IPS-20b (cell line): ENCODE data around the gene XRCC6.
"Not testable (repeated sequence)": the region's sequence is repeated elsewhere in the genome, so short reads cannot be mapped to it uniquely, and the experiment has no call there.

Source experiments
- H3K27ac ChIP-seq: one replicate; pipeline ENCODE4 v1.5.1; 2013; ENCODE audit warnings: low read length
- H3K27me3 ChIP-seq: 2 replicates; pipeline ENCODE4 v1.6.1; 2013; ENCODE audit warnings: mild to moderate bottlenecking, low read length, inconsistent platforms; ENCODE audit not compliant: insufficient read depth
- H3K36me3 ChIP-seq: 2 replicates; pipeline ENCODE4 v1.6.1; 2013; ENCODE audit warnings: low read depth, mild to moderate bottlenecking, inconsistent platforms, low read length, moderate library complexity; ENCODE audit not compliant: insufficient read depth
- H3K4me1 ChIP-seq: 2 replicates; pipeline ENCODE4 v1.6.1; 2013; ENCODE audit warnings: mild to moderate bottlenecking, control low read depth, inconsistent platforms, low read length, moderate library complexity; ENCODE audit not compliant: insufficient read depth
- H3K4me3 ChIP-seq: 2 replicates; pipeline ENCODE4 v1.5.1; 2013; ENCODE audit warnings: mild to moderate bottlenecking, low read length, inconsistent platforms
- H3K9ac ChIP-seq: 2 replicates; pipeline ENCODE4 v1.6.1; 2013; ENCODE audit warnings: low read depth, mild to moderate bottlenecking, inconsistent platforms, low read length, moderate library complexity
- H3K9me3 ChIP-seq: 2 replicates; pipeline ENCODE4 v1.6.1; 2013; ENCODE audit warnings: mild to moderate bottlenecking, low read depth, low read length, inconsistent platforms; ENCODE audit not compliant: insufficient read depth

The XRCC6 gene

DNA sequence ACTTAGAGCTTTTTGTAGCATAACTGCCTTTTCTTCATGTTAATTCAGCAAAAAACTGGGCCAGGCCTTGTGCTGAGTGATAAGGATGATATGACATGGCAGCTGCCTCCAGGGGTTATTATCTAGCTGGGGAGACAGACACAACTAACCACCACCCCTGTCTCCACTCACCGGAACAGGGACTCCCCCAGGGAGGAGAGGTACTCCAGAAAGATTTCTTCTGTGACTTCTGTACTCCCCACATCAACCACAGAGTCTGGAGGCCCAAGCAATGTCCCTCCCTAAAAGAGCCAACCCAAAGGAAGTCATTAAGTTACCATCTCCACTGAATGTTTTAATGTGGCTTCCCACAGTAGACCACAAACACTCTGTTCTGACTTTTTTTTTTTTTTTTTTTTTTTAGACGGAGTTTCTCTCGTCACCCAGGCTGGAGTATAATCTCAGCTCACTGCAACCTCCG lies 17.2 kb upstream of the XRCC6 start:
- H3K9me3 ChIP-seq: no peaks in the 10 kb centered on the region
- H3K27me3 ChIP-seq: no peaks in the 10 kb centered on the region
- H3K9ac ChIP-seq: no peak overlapping the region
- H3K36me3 ChIP-seq: peaks cover 57% of the 10 kb centered on the region
- H3K4me3 ChIP-seq: no peak overlapping the region
- no peak overlapping the region for H3K27ac ChIP-seq
- H3K4me1 ChIP-seq: no peaks in the 10 kb centered on the region

DNA sequence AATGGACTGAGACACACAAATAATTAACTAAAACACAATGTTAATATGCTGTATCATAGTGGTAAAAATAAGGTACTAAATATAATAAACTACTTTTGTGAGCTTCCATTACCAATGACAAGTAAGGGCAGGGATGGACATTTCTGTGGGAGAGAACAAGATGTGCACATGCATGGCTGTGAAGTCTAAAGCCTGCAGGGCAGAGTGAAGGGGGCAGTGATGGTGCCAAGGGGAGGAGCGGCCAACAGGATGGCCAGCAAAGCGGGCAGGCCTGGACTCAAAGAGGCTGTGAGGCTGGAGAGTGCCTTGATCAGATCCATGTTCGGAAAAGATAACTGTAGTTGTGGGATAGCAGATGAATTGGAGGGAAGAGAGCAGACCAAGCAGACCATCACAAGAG lies 12.7 kb upstream of the XRCC6 start:
- H3K36me3 ChIP-seq: peaks cover 28% of the 10 kb centered on the region
- H3K27ac ChIP-seq: no peak overlapping the region
- H3K27me3 ChIP-seq: no peaks in the 10 kb centered on the region
- no peaks in the 10 kb centered on the region for H3K9me3 ChIP-seq
- no peak overlapping the region for H3K9ac ChIP-seq
- H3K4me3 ChIP-seq: no peak overlapping the region
- no peaks in the 10 kb centered on the region for H3K4me1 ChIP-seq

DNA sequence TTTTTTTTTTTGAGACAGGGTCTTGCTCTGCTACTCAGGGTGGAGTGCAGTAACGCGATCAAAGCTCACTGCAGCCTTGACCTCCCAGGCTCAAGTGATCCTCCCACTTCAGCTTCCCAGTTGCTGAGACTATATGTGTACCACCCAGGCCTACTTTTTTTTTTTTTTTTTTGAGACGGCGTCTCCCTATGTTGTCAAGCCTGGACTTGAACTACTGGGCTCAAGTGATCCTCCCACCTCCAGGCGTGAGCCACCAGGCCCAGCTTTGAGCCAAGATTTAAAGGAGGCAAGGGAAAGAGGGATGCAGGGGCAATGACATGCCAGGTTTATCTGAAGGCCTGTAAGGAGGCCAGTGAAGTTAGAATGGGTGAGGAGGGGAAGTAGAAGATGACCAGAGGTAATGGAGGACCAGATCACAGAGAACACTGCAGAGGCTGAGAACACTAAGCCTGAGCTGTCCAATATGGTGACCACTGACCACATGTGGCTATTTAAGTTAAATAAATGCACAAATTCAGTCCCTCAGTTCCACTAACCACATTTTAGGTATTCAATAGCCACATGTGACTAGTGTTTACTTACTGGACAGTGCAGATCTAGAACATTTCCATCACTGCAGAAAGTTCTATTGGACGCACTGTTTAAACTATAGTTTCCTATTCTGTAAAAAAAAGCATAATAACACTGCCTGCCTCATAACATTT lies 8.3 kb upstream of the XRCC6 start:
- Histone ChIP-seq H3K27me3 (no peaks in the 10 kb centered on the region), H3K4me3 (no peak overlapping the region), H3K4me1 (no peaks in the 10 kb centered on the region), H3K27ac (no peak overlapping the region), H3K36me3 (0 out of 2 replicates have a peak, but pooled peaks cover 4% of the 10 kb centered on the region), H3K9ac (no peak overlapping the region), H3K9me3 (no peaks in the 10 kb centered on the region)

DNA sequence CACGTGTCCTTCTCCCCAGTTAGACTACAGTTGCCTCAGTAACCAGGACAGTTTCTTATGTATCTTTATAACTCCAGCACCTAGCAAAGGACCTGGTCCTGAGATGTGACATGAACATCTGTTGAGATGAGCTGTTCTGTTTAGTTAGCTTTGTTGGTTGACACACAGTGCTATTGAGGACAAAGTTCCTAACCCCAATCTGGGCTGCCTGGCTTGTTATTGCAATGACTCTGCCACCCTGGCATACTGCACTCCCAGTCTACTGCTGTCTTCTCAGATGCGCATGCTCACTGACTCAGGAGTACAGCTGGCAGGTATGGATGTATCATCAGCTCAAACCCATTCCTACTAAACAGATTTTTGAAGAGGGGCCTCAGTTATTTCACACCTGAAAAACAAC lies 7.6 kb upstream of the XRCC6 start:
- H3K9ac ChIP-seq: no peak overlapping the region
- no peaks in the 10 kb centered on the region for H3K9me3 ChIP-seq
- H3K36me3 ChIP-seq: 0 out of 2 replicates have a peak, but pooled peaks cover 4% of the 10 kb centered on the region
- H3K4me3 ChIP-seq: no peak overlapping the region
- H3K4me1 ChIP-seq: no peaks in the 10 kb centered on the region
- H3K27ac ChIP-seq: no peak overlapping the region
- no peaks in the 10 kb centered on the region for H3K27me3 ChIP-seq

DNA sequence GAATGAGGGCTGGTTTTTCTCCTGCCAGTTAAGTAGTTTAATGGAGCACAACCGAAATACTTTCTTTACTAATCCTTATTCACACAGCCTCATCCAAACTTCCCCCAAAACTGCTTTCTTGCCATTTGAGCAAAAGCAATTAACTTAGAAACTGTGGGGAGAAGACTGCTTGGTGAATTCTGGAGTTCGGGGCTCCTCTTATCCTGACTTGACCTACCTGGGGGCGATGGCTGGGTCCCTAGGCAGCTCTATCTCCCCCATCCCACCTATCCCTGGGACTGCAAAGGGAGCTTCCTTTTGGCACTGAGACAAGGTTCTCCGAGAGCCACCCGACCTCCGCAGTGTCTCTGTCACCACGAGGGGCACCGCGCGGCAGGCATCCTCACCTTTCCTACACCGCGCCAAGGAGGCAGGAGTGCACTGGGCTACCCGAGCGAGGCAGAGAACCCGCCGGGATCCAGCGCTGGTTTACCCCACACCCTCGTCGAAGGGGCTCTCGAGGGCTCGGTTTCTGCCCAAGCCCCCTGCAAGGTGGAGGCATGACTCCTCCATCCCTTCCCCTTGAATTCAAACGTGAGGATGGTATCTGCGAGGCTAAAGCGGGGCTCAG lies 1.0 kb upstream of the XRCC6 start:
- no peaks in the 10 kb centered on the region for H3K27me3 ChIP-seq
- peak overlapping the region; percentile 96 for H3K9ac ChIP-seq
- H3K27ac ChIP-seq: peak overlapping the region; percentile 92
- peaks cover 12% of the 10 kb centered on the region; the same call in 1 of the 2 replicates for H3K4me1 ChIP-seq
- peaks cover 23% of the 10 kb centered on the region for H3K36me3 ChIP-seq
- H3K9me3 ChIP-seq: no peaks in the 10 kb centered on the region
- peak overlapping the region; percentile 79 for H3K4me3 ChIP-seq

DNA sequence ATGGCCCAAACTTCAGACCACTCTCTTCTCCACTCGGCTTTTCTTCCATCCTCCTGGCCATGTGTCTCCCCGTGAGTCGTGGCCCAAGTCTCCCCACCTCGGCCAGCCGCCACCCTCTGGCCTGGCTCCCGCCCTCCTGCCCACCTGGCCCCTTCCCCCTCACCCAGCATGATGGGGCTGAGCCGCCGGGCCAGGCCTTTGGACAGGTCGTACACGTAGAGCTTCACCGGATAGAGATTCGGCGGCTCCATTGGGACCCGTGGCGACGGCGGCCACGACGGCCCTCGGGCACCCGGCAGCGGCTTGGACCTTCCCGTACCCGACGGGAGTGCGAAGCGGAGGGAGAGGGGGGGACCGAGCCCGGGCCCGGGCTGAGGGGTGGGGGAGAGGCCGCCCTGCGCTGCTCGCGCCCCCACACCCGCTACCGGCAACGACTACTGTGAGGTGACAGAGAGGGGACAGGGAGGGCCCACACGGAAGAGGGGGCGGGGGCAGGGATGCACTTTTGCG lies 451 bp upstream of the XRCC6 start, which contains the start of gene DESI1:
DESI1 (minus strand) TSS at position 455 of the 510 bp plus-strand sequence; CDS start at position 251, 204 bp downstream.
- Histone ChIP-seq H3K9ac (peak within 1 kb of the TSS; percentile 96), H3K27me3 (no peaks in the 10 kb centered on the region), H3K27ac (peak within 1 kb of the TSS; percentile 95), H3K4me1 (peaks cover 12% of the 10 kb centered on the region; the same call in 1 of the 2 replicates), H3K36me3 (peaks cover 28% of the 10 kb centered on the region), H3K4me3 (peak within 1 kb of the TSS; percentile 79), H3K9me3 (no peaks in the 10 kb centered on the region)

DNA sequence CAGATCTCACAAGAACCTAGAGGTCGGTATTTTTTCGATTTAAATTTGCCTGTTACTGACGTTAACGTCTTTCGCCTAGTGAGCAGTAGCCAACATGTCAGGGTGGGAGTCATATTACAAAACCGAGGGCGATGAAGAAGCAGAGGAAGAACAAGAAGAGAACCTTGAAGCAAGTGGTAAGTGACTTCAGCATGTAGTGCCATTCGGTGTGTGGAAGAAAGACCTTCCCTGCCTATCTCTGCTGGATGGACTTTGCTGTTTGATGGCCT lies 750 bp downstream of the XRCC6 start:
- H3K4me1 ChIP-seq: peaks cover 12% of the 10 kb centered on the region; the same call in 1 of the 2 replicates
- H3K27me3 ChIP-seq: no peaks in the 10 kb centered on the region
- no peaks in the 10 kb centered on the region for H3K9me3 ChIP-seq
- peak overlapping the region; percentile 96 for H3K9ac ChIP-seq
- peaks cover 39% of the 10 kb centered on the region for H3K36me3 ChIP-seq
- peak overlapping the region; percentile 95 for H3K27ac ChIP-seq
- H3K4me3 ChIP-seq: peak overlapping the region; percentile 79

DNA sequence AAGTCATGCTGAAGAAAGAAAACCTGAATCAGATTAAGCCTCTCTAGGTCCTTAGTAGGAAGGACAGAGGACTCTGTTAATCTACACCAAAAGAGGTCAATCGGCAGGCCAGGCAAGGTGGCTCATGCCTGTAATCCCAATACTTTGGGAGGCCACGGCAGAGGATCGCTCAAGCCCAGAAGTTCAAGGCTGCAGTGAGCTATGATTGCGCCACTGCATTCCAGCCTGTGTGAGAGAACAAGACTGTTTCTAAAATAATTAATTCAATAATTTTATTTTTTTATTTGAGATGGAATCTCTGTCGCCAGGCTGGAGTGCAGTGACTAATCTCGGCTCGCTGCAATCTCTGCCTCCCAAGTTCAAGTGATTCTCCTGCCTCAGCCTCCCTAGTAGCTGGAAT lies 4.5 kb downstream of the XRCC6 start:
- no peaks in the 10 kb centered on the region for H3K9me3 ChIP-seq
- peaks cover 4% of the 10 kb centered on the region; the same call in 1 of the 2 replicates for H3K4me1 ChIP-seq
- no peak overlapping the region for H3K4me3 ChIP-seq
- no peak overlapping the region for H3K9ac ChIP-seq
- H3K27me3 ChIP-seq: no peaks in the 10 kb centered on the region
- peaks cover 76% of the 10 kb centered on the region for H3K36me3 ChIP-seq
- no peak overlapping the region for H3K27ac ChIP-seq

DNA sequence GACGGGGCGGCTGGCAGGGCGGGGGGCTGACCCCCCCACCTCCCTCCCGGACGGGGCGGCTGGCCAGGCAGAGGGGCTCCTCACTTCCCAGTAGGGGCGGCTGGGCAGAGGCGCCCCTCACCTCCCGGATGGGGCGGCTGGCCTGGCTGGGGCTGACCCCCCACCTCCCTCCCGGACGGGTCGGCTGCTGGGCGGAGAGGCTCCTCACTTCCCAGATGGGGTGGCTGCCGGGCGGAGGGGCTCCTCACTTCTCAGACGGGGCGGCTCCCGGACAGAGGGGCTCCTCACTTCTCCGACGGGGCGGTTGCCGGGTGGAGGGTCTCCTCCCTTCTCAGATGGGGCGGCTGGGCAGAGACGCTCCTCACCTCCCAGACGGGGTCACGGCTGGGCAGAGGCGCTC lies 10.0 kb downstream of the XRCC6 start:
- not testable (repeated sequence) for H3K4me3 ChIP-seq, H3K27ac ChIP-seq, H3K4me1 ChIP-seq, H3K27me3 ChIP-seq, H3K9ac ChIP-seq, H3K9me3 ChIP-seq
- H3K36me3 ChIP-seq: peaks cover 88% of the 10 kb centered on the region

DNA sequence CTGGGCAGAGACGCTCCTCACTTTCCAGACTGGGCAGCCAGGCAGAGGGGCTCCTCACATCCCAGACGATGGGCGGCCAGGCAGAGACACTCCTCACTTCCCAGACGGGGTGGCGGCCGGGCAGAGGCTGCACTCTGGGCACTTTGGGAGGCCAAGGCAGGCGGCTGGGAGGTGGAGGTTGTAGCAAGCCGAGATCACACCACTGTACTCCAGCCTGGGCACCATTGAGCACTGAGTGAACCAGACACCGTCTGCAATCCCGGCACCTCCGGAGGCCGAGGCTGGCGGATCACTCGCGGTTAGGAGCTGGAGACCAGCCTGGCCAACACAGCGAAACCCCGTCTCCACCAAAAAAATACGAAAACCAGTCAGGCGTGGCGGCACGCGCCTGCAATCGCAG lies 10.5 kb downstream of the XRCC6 start:
- H3K9me3 ChIP-seq, H3K9ac ChIP-seq, H3K4me1 ChIP-seq, H3K27me3 ChIP-seq, H3K27ac ChIP-seq, H3K4me3 ChIP-seq: not testable (repeated sequence)
- H3K36me3 ChIP-seq: peaks cover 89% of the 10 kb centered on the region

DNA sequence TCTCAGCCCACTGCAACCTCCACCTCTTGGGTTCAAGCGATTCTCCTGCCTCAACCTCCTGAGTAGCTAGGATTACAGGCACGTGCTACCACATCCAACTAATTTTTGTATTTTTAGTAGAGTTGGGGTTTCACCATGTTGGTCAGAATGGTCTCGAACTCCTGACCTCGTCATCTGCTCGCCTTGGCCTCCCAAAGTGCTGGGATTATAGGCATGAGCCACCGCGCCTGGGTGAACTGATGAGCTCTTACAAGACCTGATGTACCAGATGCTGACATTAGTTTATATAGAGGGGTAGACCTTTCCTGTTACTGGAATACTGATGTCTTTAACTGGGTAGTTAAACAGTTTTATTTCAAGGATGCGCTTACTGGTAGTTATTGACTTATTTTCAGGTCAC lies 13.5 kb downstream of the XRCC6 start:
- peaks cover 89% of the 10 kb centered on the region for H3K36me3 ChIP-seq
- H3K9me3 ChIP-seq, H3K4me1 ChIP-seq, H3K4me3 ChIP-seq, H3K9ac ChIP-seq, H3K27ac ChIP-seq, H3K27me3 ChIP-seq: not testable (repeated sequence)

DNA sequence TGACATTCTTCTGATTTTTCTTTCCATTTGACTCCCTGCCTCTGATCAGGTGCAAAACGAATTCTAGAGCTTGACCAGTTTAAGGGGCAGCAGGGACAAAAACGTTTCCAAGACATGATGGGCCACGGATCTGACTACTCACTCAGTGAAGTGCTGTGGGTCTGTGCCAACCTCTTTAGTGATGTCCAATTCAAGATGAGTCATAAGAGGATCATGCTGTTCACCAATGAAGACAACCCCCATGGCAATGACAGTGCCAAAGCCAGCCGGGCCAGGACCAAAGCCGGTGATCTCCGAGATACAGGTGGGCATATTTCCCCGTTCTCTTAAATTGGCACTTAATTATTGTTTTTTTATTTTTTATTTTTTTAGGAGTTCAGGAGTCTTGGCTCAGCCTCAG lies 15.4 kb downstream of the XRCC6 start:
- Histone ChIP-seq H3K9me3 (no peaks in the 10 kb centered on the region), H3K9ac (no peak overlapping the region), H3K27me3 (no peaks in the 10 kb centered on the region), H3K27ac (no peak overlapping the region), H3K4me3 (no peak overlapping the region), H3K4me1 (no peaks in the 10 kb centered on the region), H3K36me3 (peaks cover 97% of the 10 kb centered on the region)
